Erythroblast (primary cell): ENCODE measurements around the gene TRIM7.

Source experiments
- GATA1 ChIP-seq: IDR thresholded peaks from 2 replicates; pipeline ENCODE4 v1.6.1; 2011; ENCODE audit warnings: low read depth, mild to moderate bottlenecking, control low read depth, low read length, moderate library complexity
- POLR2A ChIP-seq: IDR thresholded peaks from 2 replicates; pipeline ENCODE4 v1.6.1; 2011; ENCODE audit warnings: mild to moderate bottlenecking, low read length

DNA sequence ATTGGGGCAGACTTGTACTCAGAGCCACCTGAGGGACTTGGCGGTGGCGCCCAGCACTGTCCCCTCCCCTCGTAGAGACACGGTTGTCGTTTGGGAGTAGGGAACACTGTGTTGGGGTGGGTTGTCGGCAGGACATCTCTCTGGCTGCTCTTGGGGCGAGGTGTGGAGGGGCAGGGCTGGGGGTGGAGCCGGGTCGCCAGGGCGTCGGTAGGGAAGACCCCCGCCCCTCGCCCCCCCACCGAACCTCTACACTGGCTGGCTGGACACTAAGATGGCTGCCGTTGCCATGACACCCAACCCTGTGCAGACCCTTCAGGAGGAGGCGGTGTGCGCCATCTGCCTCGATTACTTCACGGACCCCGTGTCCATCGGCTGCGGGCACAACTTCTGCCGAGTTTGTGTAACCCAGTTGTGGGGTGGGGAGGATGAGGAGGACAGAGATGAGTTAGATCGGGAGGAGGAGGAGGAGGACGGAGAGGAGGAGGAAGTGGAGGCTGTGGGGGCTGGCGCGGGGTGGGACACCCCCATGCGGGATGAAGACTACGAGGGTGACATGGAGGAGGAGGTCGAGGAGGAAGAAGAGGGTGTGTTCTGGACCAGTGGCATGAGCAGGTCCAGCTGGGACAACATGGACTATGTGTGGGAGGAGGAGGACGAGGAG lies 18.9 kb upstream of the TRIM7 start:
- TF ChIP-seq POLR2A (no peak), GATA1 (no peak)
